IPS-NIHi11 (cell line): ENCODE data around the gene RFPL2.
A peak's percentile ranks its signal among the peaks of the same experiment; 100 is the strongest.

Experiments
- DNase-seq: peaks from one replicate; pipeline ENCODE4 v3.0.0; 2012; ENCODE audit warnings: mixed read lengths, low spot score

Gene RFPL2

DNA sequence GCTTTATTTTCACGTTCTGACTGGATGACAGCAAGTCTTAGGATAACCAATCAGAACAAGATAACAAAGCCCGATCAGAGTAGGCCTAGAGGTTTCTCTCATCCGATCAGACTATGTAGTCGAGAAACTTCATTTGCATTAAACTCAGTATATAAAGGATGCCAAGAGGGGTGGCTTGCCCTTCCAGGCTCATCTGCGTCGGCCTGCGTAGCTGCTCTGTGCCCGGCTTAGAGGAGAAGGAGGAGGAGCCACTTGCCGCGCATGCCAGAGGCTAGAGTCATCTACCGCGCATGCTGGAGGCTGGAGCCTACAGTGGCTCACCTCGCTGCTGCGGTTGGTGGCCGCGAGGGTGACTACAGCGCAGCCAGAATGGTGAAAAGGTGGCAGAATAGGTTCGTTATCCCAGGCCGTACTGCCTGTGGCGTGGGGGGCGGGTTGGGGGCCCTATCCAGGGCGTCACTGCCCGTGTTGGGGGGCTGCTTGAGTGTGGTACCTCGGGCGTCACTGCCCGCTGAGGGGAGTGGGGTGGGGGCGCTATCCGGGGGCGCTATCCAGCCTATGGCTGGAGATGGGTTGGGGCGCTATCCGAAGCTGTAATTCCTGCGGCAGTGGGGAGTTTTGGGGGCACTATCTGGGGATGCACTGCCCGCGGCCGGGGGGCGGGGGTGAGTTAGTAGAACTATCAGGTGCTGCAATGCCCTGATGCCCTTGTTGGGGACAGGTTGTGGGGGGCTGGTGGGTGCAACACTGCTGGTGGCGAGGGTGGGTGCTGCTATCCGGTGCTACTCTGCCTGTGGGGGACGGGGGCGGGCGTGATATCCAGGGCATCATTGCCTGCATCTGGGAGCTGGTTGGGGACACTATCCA is at the start of gene RFPL2:
TSS of gene RFPL2 (minus strand) at position 218 of the 867 bp plus-strand sequence. CDS start 2,622 bp downstream, outside the sequence.
- DNase-seq: peak; percentile 90

DNA sequence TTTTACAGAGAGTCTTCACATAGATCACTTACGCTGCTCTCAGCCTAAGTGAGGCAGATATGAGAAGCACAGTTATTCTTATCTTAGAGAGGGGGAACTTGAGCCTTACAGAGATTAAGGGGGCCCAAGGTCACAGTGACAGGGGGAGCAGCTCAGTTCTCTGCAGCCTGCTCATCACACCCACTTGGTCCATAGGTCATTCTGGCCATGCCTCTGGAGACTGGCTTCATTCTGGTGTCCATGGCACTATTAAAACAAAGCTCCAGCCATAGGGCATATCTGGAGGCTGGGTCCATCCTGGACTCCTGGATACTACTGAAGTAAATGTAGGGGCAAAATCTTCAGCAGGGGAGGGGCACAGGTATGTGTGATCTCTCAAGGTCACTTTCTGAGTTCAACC is 44.4 kb upstream of the RFPL2 start:
- no peak for DNase-seq

DNA sequence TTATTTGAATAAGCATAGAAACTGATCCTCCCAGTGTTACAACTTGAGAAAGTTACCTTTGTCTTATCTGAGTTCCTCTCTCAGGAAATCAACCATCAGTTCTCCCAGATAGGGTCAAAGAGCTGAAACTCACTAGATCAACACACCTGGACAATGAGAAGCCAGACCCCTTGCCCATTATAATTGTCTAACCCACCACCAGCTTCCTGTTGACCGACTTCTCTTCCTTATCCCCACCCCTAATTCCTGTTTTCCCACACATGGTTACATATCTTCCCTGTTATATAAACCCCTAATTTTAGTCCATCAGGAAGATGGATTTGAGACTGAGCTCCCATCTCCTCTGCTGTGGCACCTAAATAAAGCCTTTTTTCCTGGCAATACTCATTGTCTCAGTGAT is 43.4 kb upstream of the RFPL2 start:
- DNase-seq: no peak

DNA sequence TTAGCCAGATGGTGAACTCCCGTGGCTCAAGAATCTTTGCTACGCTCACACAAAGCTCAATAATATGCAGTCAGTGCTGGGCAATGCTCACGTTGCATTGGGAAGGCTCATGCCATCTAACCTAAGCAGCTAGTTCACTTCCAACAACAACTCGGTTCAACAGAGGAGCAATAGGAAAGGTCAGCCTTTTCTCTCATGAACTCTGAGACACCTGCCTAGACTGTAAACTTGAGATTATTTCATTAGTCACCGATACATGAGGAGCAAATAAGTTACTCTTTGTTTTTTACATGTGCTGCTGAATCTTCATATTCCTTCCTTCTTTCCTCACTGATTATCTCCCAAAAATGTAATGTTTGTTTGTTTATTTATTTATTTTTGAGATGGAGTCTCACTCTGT is 41.3 kb upstream of the RFPL2 start:
- no peak for DNase-seq

- DNase-seq: no peak
Observed at GRCh38 chr22:32245042-32245441, 40.2 kb upstream of the RFPL2 start.

DNA sequence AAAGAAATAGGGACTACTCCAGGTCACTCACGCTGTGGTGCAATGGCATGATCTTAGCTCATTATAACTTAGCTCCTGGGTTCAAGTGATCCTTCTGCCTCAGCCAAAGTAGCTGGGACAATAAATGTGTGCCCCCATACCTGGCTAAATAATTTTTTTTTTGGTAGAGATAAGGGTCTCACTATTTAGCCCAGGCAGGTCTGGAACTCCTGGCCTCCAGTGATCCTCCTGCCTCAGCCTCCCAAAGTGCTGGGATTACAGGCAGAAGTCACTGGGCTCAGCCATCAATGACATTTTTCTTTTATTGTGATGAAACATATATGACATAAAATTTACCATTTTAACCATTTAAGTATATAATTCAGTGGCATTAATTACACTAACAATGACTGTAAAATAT is 39.7 kb upstream of the RFPL2 start:
- no peak for DNase-seq

DNA sequence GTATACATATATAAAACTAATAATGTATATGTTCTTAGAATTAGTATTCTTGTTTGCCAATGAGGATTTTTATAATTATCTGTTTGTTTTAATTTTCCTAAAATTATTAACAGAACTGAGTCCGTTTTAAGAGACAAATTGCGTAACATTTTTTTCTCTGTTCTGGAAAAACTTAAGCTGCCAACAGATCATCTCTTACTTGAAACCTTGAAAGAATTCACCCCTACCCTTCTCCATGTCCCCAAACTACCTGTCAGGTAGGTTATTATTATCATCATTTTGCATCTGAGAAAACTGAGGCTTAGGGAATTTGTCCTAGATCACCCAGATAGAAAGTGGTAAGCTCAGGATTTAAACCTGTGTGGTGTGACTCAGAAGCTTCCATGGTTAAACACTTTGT is 35.6 kb upstream of the RFPL2 start:
- no peak for DNase-seq

DNA sequence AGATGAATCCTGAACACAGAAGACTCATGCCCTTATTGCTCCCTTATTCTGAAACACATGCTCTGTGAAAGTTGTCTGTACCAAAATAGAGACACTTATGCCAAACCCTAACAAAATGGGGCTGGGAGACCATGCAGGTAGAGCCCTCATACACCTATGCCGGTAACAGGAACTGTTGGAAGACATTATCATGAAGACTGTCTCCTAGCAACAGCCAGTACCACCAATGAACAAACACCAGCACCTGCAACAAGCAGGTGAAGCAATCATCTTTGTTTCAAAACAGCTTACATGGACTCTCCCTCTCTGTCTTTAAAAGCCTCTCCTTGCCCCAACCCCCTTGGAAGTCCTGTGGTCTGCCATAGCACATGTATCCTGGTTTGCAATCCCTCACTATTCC is 33.0 kb upstream of the RFPL2 start:
- no peak for DNase-seq

DNA sequence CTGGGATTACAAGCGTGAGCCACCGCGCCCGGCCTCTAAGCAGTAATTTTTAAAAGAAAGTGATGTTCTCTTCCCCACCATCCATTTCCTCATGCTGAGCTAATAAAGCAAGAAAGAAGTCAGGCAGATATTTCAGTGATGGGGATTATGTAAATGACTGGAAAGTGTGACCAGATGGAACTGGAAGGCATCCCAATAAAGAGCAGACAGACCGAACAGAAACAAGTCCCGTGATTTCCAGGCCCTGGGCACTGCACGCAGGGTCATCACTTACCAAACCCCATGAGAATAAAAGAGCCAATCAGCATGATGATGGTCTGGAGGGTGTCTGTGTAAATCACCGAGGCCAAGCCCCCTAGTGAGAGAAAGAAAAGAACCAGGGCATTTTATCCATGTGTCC is 32.1 kb upstream of the RFPL2 start:
- peak; percentile 17 for DNase-seq

GRCh38 chr22:32233091-32233490 is 28.2 kb upstream of the RFPL2 start:
- DNase-seq: no peak

- no peak for DNase-seq
Observed at GRCh38 chr22:32232191-32232830, 27.4 kb upstream of the RFPL2 start.

DNA sequence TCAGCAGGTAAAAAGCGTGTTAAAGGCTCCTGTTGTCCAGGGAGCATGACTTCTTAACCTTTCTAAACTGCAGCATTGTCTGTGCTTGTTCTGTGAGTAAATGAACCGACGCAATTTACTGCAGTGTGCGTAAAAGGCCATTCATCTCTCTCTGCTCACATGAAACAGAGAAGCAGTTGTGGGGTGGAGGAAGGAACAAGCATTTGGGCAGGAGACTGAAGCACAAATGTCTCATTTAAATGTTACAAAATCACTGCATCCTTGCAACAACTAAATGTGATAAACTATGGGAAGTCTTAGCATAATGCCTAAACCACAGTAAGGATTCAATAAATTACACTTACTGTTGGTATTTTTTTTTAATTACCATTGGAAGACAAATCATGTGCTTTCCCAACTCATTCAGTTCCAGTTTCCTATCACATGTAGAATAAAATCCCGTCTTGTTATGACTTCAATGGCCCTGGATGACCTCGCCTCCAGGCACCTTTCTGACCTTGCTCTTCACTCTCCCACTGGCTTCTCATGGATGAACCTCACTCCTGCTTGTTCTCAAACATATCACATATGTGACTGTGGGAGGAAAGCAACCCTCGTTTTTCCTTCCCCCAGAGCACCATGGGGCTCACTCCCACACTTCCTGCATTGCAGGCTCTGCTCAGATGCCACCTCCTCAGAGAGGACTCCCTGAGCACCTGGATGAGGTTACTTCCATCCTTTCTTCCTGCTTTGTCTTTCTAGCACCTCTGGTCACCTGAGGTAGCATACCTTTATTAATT is 21.6 kb upstream of the RFPL2 start:
- DNase-seq: no peak

GRCh38 chr22:32222991-32223390 is 18.1 kb upstream of the RFPL2 start:
- DNase-seq: no peak

DNA sequence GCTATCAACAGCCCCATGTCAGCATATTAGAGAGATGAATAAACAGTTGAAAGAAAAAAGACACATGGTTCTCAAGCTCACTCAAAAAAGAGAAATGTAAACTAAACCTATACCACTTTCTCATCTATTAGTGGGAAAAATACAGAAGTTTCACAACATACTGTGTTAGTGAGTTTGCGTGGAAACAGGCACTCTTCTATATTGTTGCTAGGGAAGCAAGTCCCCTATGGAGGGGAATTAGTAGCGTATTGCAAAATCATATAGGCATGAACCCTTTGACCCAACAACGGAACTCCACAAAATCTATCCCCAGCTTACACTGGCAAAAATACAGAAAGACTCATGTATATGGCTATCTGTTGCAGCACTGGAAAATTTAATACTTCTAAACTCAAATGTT is 14.2 kb upstream of the RFPL2 start:
- no peak for DNase-seq

GRCh38 chr22:32218470-32218869 is 13.6 kb upstream of the RFPL2 start:
- DNase-seq: no peak

DNA sequence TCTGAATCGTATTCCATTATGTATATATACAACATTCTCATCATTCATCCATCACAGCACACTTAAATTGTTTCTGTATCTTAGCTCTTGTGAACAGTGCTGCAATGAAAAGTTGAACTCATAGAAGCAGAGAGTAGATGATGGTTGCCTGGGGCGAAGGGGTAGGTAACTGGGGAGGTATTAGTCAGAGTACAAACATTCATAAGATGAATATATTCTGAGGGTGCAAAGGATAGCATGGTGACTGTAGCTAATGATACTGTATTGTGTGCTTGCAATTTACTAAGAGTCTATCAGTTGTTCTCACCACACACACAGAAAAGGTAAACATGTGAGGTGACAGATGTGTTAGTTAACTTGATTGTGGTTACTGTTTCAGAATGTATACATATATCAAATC is 12.6 kb upstream of the RFPL2 start:
- no peak for DNase-seq

GRCh38 chr22:32216911-32217310 is 12.0 kb upstream of the RFPL2 start:
- DNase-seq: no peak

DNA sequence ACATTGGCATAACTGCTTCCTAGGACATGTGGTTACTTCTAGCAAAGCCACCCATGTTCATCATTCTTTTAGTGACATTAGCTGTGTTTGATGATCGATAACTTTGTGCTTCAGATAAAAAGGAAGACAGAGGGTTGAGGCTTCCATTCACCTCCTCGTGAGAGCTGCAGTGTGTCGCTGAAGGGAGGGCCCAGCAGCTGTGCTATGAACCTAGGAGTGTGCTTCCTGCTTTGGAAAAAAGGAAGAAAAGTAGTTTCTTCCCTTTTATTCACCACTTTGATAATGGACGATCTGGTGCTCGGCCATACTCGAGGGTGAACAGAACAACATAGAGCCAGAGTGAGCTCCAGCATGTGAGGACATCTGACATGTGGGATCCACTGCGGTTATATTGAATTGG is 6.1 kb upstream of the RFPL2 start:
- no peak for DNase-seq

- DNase-seq: no peak
Observed at GRCh38 chr22:32208681-32209080, 3.8 kb upstream of the RFPL2 start.

GRCh38 chr22:32207971-32208480 is 3.2 kb upstream of the RFPL2 start:
- DNase-seq: no peak

GRCh38 chr22:32206774-32207758 is 2.2 kb upstream of the RFPL2 start:
- DNase-seq: peak; percentile 67
